ENCODE measurements around the gene PGC.

PGC gene

DNA sequence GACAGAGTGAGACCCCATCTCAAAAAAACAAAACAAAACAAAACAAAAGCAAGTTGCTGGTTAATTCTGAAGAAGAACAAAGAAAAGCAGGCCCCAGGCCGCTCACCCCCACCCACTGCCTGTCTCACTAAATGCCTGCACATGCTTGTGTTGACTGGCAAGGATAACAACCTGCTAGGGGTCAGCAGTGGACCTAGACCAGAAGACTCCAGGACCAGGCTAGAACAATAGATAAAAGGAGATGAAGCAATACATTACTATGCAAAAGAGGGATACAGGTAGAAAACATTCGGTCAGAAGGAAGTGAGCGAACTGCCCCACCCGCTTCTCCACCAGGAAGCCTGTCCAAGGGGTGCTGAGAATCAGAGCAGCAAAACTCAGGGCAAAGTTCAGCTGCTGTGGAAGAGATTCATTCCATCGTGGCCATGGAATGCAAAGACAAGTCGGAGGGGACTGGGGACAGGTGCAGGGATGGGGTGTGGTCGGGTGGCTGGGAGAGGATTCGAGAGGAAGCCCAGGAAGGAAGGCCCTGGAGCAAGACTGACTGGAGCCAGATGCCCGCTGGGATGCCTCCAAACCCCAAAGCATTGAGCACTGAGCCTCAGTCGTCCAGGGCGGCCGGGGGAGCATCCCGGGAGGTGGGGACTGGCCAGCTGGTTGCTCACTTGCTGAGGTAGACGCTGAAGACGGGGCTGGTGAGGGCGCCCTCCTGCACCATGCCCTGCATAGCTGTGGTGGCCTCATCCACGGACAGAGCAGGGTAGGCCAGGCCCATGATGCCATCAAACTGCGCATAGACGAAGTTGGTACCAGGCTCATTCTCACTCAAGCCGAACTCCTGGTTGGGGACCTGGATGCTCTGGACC, 5.3 kb downstream of the PGC start:
- TF ChIP-seq, protein P1, sequence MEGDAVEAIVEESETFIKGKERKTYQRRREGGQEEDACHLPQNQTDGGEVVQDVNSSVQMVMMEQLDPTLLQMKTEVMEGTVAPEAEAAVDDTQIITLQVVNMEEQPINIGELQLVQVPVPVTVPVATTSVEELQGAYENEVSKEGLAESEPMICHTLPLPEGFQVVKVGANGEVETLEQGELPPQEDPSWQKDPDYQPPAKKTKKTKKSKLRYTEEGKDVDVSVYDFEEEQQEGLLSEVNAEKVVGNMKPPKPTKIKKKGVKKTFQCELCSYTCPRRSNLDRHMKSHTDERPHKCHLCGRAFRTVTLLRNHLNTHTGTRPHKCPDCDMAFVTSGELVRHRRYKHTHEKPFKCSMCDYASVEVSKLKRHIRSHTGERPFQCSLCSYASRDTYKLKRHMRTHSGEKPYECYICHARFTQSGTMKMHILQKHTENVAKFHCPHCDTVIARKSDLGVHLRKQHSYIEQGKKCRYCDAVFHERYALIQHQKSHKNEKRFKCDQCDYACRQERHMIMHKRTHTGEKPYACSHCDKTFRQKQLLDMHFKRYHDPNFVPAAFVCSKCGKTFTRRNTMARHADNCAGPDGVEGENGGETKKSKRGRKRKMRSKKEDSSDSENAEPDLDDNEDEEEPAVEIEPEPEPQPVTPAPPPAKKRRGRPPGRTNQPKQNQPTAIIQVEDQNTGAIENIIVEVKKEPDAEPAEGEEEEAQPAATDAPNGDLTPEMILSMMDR (IDR thresholded peaks at IDR 0.05; ENCODE audit: extremely low read depth, missing control alignments) = no peak

DNA sequence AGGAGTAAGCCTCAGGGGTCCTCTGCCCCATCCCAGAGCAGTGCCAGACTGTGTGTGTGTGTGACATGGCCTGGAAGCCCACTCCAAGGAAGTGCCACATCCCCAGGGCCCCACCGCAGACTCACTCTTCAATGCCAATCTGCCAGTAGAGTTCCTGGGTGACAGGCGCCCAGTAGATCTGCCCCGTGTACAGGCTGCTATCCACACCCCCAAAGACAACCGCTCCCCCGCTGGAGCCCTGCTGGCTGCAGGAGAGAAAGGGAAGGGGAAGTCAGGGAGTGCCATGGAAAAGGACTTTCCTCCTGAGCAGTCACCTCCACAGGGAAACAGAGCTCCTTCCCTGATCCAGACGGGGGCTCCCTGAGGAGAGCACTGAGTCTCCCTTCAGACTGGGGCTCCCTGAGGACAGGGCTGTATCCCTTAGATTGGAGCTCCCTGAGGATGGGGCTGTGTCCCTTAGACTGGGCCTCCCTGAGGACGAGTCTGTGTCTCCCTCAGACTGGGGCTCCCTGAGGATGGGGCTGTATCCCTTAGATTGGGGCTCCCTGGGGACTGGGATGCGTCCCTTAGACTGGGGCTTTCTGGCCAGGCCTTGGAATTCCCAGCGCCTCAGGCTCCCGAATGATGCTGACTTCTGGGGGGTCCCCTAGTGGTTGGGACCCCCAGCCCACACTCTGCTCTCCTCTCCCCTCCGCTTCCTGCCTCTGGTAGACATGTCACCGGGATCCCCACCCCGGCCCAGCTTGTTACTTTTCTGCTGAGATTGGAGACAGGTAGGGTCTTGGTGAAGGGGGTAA, 6.6 kb downstream of the PGC start:
- no peak for DNase-seq (ENCODE audit: low spot score)
- TF ChIP-seq, protein P1 (IDR thresholded peaks at IDR 0.05; ENCODE audit: extremely low read depth, missing control alignments) = no peak

More for the DNA sequence above, 5.3 kb downstream of the PGC start:
- DNase-seq (ENCODE audit: low spot score) = no peak

DNA sequence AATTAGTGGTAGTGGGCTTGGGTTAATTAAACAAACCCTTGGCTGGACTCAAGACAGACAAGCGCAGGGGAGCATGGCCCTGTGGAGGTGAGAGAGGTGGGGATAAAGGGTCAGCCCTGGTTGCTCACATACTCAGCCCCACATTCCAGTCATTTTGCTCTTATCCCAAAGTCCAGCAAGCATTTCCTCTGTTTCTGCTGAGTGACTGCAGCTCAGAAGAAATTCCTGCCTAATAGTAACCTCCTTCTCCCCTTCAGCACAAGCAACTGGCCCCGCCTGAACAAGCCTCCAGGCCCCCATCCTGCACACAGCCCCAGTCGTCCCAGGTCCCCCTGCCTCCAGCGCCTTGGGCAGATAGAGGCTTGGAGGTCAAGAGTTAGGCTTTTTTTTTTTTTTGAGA, 8.2 kb downstream of the PGC start:
- TF ChIP-seq, protein P1 (IDR thresholded peaks at IDR 0.05; ENCODE audit: extremely low read depth, missing control alignments) = no peak

DNA sequence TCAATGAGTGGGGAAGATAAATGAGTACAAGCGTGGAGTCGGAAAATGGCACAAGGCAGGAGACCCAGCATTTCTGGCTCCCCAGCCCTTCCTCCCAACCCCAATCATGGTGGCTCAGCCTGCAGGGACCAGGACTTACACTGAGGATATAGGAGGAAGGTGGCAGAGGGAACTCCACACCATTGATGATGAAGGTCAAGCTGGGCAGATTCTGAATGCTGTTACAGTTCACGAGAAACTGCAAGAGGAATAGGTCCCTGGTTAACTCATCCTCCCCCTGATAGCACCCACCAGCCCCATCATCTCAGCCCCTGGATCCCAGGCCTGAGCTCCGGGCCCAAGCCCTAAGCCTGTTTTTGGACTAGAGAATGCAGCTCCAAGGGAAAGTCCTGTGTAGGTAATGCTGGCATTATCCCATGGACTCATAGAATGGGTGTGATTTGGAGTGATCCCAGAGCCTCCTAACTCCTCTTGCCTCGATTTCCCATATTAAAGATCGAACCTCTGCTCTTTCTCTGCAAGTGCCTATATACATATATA, 9.5 kb downstream of the PGC start:
- TF ChIP-seq, protein P1 (IDR thresholded peaks at IDR 0.05; ENCODE audit: extremely low read depth, missing control alignments) = no peak
- DNase-seq (ENCODE audit: low spot score) = no peak

More for the DNA sequence above, 8.2 kb downstream of the PGC start:
- no peak for DNase-seq (ENCODE audit: low spot score)

DNA sequence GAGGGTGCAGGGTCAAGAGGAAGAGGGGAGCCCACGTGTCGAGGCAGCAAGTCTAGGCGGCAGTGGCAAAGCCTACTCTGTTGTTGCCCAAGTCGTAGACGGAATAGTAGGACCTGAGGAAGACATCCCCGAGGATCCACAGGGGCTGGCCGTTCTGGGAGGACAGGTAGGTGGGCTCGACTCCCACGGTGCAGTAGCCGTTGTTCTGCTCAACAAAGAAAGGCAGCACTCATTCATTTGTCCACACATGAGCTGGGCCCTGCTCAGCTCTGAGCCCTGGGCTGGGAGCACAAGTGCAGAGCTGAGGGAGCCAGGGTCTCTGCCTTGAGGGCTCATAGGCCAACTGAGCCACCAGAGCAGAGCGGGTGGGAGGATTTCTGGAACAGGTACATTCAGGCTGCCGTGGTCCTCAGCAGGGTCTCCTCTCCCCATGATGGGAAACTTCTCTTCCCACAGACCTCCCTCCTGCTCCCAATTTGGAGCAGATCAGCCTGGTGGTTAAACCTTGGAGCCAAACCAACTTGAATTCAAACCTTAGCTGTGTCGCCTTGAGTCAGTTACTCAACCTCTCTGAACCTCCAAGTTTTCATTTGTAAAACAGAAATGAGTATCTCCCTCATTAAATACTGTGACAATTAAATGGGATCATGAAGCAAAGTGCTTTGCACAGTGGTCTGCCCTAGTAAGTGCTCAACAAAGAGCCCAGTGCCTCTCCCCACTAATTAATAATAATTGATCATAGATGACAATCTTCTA, 10.2 kb downstream of the PGC start:
- TF ChIP-seq, protein P1 (IDR thresholded peaks at IDR 0.05; ENCODE audit: extremely low read depth, missing control alignments) = no peak
- DNase-seq (ENCODE audit: low spot score) = no peak

DNA sequence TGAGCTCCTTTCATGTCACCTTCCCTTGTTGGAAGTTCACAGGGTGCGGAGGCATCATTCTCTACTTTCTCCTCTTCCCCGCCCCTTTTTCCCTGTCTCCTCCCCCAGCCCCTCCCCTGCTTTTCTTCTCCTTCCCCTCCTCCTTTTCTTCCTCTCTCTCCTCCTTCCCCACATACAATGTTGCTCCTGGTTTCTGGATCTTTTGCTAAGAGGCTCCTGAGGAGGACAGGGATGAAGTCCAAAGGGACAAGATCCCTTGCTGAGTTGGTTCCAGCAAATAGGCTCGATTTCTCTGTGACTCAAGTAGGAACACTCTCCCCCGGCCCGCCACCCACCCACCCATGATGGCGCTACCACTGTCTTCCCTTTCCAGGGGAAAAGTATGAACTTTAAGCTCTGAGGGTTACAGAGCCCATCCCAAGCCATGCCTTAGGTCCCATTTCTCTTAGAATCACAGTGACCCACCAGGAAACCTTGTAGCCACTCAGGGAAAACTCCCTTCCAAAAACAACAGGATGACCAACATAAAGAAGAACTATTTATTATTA, 10.9 kb downstream of the PGC start:
- DNase-seq (ENCODE audit: low spot score) = no peak
- TF ChIP-seq, protein P1 (IDR thresholded peaks at IDR 0.05; ENCODE audit: extremely low read depth, missing control alignments) = no peak

Data from GM20000 (cell line).